H1 (cell line): ENCODE data around the gene RAPGEF1.

ENCODE experiments used
- CHD2 ChIP-seq: IDR thresholded peaks from 2 replicates; pipeline ENCODE4 v1.6.1; 2012; ENCODE audit warnings: low read length, improper control_type of control experiment
- EZH2 ChIP-seq: fragments of 200-600 bp; sonication (generic); IDR thresholded peaks from 2 replicates; pipeline ENCODE4 v1.7.1; 2012; ENCODE audit warnings: low read depth, mild to moderate bottlenecking, moderate library complexity, low read length, inconsistent platforms; ENCODE audit not compliant: severe bottlenecking
- NRF1 ChIP-seq: IDR thresholded peaks from 2 replicates; pipeline ENCODE4 v1.6.1; 2011; ENCODE audit warnings: mild to moderate bottlenecking, low read depth, low read length, improper control_type of control experiment
- POLR2A ChIP-seq, 2 experiments: IDR thresholded peaks; 1 replicate in 1 of 2; 2 replicates in 1 of 2; pipeline ENCODE4 v1.6.1; 2011; ENCODE audit warnings: low read depth in 2 of 2, low read length in 2 of 2, mild to moderate bottlenecking in 2 of 2; ENCODE audit errors: control extremely low read depth in 1 of 2
- POLR2AphosphoS5 ChIP-seq: IDR thresholded peaks from 2 replicates; pipeline ENCODE4 v1.6.1; 2011; ENCODE audit warnings: low read depth, low read length
- RFX5 ChIP-seq: IDR thresholded peaks from 2 replicates; pipeline ENCODE4 v1.6.1; 2011; ENCODE audit warnings: low read depth, low read length, improper control_type of control experiment, borderline replicate concordance
- TAF1 ChIP-seq: IDR thresholded peaks from 2 replicates; pipeline ENCODE4 v1.6.1; 2011; ENCODE audit warnings: mild to moderate bottlenecking, low read depth, low read length
- ZNF274 ChIP-seq: IDR thresholded peaks from 2 replicates; pipeline ENCODE4 v1.7.0; 2012; ENCODE audit warnings: low read length, borderline replicate concordance; ENCODE audit errors: extremely low read depth
- TF ChIP-seq, protein P1 (sequence below), 3 experiments: IDR thresholded peaks; 1 replicate in 2 of 3; 2 replicates in 1 of 3; pipeline versions ENCODE4 v1.5.1 to v1.6.1; 2011; ENCODE audit warnings: low read length in 3 of 3, mild to moderate bottlenecking in 3 of 3, inconsistent platforms in 2 of 3, low read depth in 1 of 3, moderate library complexity in 1 of 3; ENCODE audit not compliant: insufficient read depth in 1 of 3; ENCODE audit errors: control extremely low read depth in 1 of 3
- TF ChIP-seq, protein P2 (sequence below): IDR thresholded peaks from 2 replicates; pipeline ENCODE4 v1.6.1; 2011; ENCODE audit warnings: low read length, improper control_type of control experiment

DNA sequence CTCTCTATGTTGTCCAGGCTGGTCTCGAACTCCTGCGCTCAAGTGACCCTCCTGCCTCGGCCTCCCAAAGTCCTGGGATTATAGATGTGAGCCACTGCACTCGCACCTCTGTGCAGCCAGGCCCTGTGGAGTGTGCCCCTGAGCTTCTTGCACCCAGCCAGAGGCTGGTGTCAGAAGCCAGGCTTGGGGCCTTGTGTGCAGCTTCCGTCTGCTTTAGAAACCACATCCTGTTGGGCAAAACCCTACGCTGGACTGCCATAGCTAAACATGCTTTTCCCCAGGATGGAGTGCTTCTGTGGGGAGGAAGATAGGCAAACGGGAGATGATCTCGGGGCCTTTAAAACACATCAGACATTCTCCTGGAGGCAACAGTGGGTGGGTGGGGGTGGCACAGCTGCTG, 154.5 kb downstream of the RAPGEF1 start:
- TF ChIP-seq NRF1 (no peak), ZNF274 (no peak), EZH2 (no peak), POLR2AphosphoS5 (no peak), TAF1 (no peak), RFX5 (no peak), CHD2 (no peak), POLR2A (IDR thresholded peaks at IDR 0.05; ENCODE audit: control extremely low read depth in 1 of 2, low read depth in 2 of 2, low read length in 2 of 2) (no peak)
- TF ChIP-seq, protein P1, sequence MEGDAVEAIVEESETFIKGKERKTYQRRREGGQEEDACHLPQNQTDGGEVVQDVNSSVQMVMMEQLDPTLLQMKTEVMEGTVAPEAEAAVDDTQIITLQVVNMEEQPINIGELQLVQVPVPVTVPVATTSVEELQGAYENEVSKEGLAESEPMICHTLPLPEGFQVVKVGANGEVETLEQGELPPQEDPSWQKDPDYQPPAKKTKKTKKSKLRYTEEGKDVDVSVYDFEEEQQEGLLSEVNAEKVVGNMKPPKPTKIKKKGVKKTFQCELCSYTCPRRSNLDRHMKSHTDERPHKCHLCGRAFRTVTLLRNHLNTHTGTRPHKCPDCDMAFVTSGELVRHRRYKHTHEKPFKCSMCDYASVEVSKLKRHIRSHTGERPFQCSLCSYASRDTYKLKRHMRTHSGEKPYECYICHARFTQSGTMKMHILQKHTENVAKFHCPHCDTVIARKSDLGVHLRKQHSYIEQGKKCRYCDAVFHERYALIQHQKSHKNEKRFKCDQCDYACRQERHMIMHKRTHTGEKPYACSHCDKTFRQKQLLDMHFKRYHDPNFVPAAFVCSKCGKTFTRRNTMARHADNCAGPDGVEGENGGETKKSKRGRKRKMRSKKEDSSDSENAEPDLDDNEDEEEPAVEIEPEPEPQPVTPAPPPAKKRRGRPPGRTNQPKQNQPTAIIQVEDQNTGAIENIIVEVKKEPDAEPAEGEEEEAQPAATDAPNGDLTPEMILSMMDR (IDR thresholded peaks at IDR 0.05; ENCODE audit: control extremely low read depth in 1 of 3, insufficient read depth in 1 of 3, low read depth in 1 of 3, low read length in 3 of 3): no peak
- TF ChIP-seq, protein P2, sequence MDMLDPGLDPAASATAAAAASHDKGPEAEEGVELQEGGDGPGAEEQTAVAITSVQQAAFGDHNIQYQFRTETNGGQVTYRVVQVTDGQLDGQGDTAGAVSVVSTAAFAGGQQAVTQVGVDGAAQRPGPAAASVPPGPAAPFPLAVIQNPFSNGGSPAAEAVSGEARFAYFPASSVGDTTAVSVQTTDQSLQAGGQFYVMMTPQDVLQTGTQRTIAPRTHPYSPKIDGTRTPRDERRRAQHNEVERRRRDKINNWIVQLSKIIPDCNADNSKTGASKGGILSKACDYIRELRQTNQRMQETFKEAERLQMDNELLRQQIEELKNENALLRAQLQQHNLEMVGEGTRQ: no peak
